Measurements from ENCODE around the gene ALG1L2.
"Not testable (repeated sequence)": the region's sequence is repeated elsewhere in the genome, so short reads cannot be mapped to it uniquely, and the experiment has no call there.

DNA sequence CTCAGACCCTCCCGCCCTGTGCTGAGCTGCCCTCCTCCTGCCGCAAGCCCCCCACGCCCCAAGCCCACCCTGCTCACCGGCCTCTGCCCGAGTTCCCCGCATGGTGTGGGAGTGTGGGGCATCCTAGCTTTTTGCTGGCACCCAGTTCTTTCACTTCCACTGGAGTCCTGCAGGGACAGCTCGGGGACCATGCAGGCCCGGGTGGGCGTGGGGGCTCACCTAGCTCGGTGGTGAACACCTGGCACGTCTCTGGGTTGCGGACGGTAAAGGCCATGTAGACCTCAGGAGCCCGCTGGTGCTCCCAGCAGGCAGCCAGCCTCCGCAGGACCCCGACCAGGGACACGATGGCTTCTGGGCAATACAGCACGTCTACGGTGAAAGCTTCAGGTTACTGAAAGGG lies 20.9 kb downstream of the ALG1L2 start:
- TF ChIP-seq, protein P1, sequence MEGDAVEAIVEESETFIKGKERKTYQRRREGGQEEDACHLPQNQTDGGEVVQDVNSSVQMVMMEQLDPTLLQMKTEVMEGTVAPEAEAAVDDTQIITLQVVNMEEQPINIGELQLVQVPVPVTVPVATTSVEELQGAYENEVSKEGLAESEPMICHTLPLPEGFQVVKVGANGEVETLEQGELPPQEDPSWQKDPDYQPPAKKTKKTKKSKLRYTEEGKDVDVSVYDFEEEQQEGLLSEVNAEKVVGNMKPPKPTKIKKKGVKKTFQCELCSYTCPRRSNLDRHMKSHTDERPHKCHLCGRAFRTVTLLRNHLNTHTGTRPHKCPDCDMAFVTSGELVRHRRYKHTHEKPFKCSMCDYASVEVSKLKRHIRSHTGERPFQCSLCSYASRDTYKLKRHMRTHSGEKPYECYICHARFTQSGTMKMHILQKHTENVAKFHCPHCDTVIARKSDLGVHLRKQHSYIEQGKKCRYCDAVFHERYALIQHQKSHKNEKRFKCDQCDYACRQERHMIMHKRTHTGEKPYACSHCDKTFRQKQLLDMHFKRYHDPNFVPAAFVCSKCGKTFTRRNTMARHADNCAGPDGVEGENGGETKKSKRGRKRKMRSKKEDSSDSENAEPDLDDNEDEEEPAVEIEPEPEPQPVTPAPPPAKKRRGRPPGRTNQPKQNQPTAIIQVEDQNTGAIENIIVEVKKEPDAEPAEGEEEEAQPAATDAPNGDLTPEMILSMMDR (IDR thresholded peaks at IDR 0.05): not testable (repeated sequence)
- not testable (repeated sequence) for TF ChIP-seq POLR2A (IDR thresholded peaks at IDR 0.05)

All from thyroid gland (tissue), 4 donors.